Bronchial epithelial cell (primary cell): ENCODE measurements around the gene RBFA. TPM values are rescaled to one million over a fixed set of nuclear protein-coding genes. Genes with fewer than 3 reads are reported as not detected.
"Not testable (repeated sequence)": the region's sequence is repeated elsewhere in the genome, so short reads cannot be mapped to it uniquely, and the experiment has no call there.

Source experiments
- DNase-seq: peaks from one replicate; pipeline ENCODE4 v3.0.0-alpha.2; 2010; ENCODE audit warnings: low read depth
- FAIRE-seq: peaks from 2 replicates; lab custom pipeline; 2011; peaks lifted over from hg19 to GRCh38; lab: Jason Lieb, UNC
- H3K27me3 ChIP-seq: 2 replicates; pipeline ENCODE4 v1.5.1; 2011; ENCODE audit warnings: low read length; ENCODE audit not compliant: control insufficient read depth, insufficient read depth
- H3K36me3 ChIP-seq: 2 replicates; pipeline ENCODE4 v1.5.1; 2011; ENCODE audit warnings: low read length; ENCODE audit not compliant: control insufficient read depth, insufficient read depth
- H3K4me3 ChIP-seq: 2 replicates; pipeline ENCODE4 v1.5.1; 2011; ENCODE audit warnings: mild to moderate bottlenecking, low read depth, low read length, control low read depth
- CTCF ChIP-seq: IDR thresholded peaks from 2 replicates; pipeline ENCODE4 v1.5.1; 2011; ENCODE audit warnings: mild to moderate bottlenecking, moderate library complexity, low read length, control low read depth, inconsistent platforms; ENCODE audit not compliant: insufficient read depth, severe bottlenecking
- total RNA-seq: library from RNA; depleted of rRNA; stranded (reverse); fragments of >200 nt; gene quantifications from 2 replicates; pipeline ENCODE4 v1.2.1, GENCODE V29; 2014

RBFA gene
- total RNA-seq, 1 donor from 2014 or later = 43.2 TPM

GRCh38 chr18:80004600-80005342, 29.5 kb upstream of the RBFA start:
- no peaks in the 10 kb centered on the region for H3K27me3 ChIP-seq
- H3K36me3 ChIP-seq = no peaks in the 10 kb centered on the region
- no peak overlapping the region for H3K4me3 ChIP-seq
- FAIRE-seq (peak; percentile 88), DNase-seq (no peak)
- TF ChIP-seq CTCF = no peak

GRCh38 chr18:80006724-80007123, 27.5 kb upstream of the RBFA start:
- DNase-seq = no peak
- TF ChIP-seq CTCF = no peak
- no peak for FAIRE-seq
- no peaks in the 10 kb centered on the region for H3K36me3 ChIP-seq
- H3K4me3 ChIP-seq = no peak overlapping the region
- no peaks in the 10 kb centered on the region for H3K27me3 ChIP-seq

GRCh38 chr18:80009661-80010550, 24.3 kb upstream of the RBFA start:
- H3K27me3 ChIP-seq = no peaks in the 10 kb centered on the region
- H3K36me3 ChIP-seq = no peaks in the 10 kb centered on the region
- FAIRE-seq (peak; percentile 99), DNase-seq (peak; percentile 84)
- TF ChIP-seq CTCF = no peak
- no peak overlapping the region for H3K4me3 ChIP-seq

GRCh38 chr18:80010551-80010906, 23.7 kb upstream of the RBFA start:
- no peak overlapping the region for H3K4me3 ChIP-seq

GRCh38 chr18:80011496-80012137, 22.6 kb upstream of the RBFA start:
- not testable (repeated sequence) for H3K27me3 ChIP-seq, H3K4me3 ChIP-seq, H3K36me3 ChIP-seq, FAIRE-seq, DNase-seq

More at GRCh38 chr18:80010551-80010906, 23.7 kb upstream of the RBFA start:
- FAIRE-seq (no peak), DNase-seq (no peak)
- no peak for TF ChIP-seq CTCF
- no peaks in the 10 kb centered on the region for H3K36me3 ChIP-seq
- no peaks in the 10 kb centered on the region for H3K27me3 ChIP-seq

GRCh38 chr18:80012714-80013113, 21.5 kb upstream of the RBFA start:
- TF ChIP-seq CTCF = no peak
- DNase-seq (no peak), FAIRE-seq (no peak)
- Histone ChIP-seq H3K36me3 (no peaks in the 10 kb centered on the region), H3K4me3 (no peak overlapping the region), H3K27me3 (no peaks in the 10 kb centered on the region)
